DND-41 (cell line): ENCODE results near the gene FAM32A.

Source experiments
- ATAC-seq: fragments of 200-7000 bp; cut with Tn5 transposase; 3 replicates; pipeline ENCODE4 v1.9.1; 2021; ENCODE audit warnings: low read depth; ENCODE audit not compliant: insufficient read depth
- DNase-seq: peaks from one replicate; pipeline ENCODE4 v3.0.0-alpha.2; 2020
- H2AFZ ChIP-seq: 2 replicates; pipeline ENCODE4 v1.6.0; 2012; ENCODE audit warnings: low read depth, low read length
- H3K27ac ChIP-seq: 2 replicates; pipeline ENCODE4 v1.5.1; 2012; ENCODE audit warnings: low read length, inconsistent platforms
- H3K27me3 ChIP-seq: fragments of 200-600 bp; sonication (generic); 2 replicates; pipeline ENCODE4 v1.6.0; 2012; ENCODE audit warnings: low read length, mild to moderate bottlenecking, inconsistent platforms; ENCODE audit not compliant: insufficient read depth, poor library complexity
- H3K36me3 ChIP-seq: 2 replicates; pipeline ENCODE4 v1.5.1; 2012; ENCODE audit warnings: low read length, inconsistent platforms; ENCODE audit not compliant: insufficient read depth
- H3K4me1 ChIP-seq: 2 replicates; pipeline ENCODE4 v1.5.1; 2012; ENCODE audit warnings: mild to moderate bottlenecking, low read length; ENCODE audit not compliant: insufficient read depth
- H3K4me2 ChIP-seq: 2 replicates; pipeline ENCODE4 v1.6.0; 2012; ENCODE audit warnings: mild to moderate bottlenecking, moderate library complexity, low read length, inconsistent platforms; ENCODE audit not compliant: insufficient read depth
- H3K4me3 ChIP-seq, 2 experiments: fragments of 200-600 bp in 1 of 2; shearing (Covaris generic) in 1 of 2; 2 replicates each; pipeline ENCODE4 v1.5.1; 2012 to 2016; ENCODE audit warnings: inconsistent platforms in 2 of 2, low read length in 2 of 2, mild to moderate bottlenecking in 2 of 2, low read depth in 1 of 2, moderate library complexity in 1 of 2
- H3K79me2 ChIP-seq: 2 replicates; pipeline ENCODE4 v1.6.0; 2012; ENCODE audit warnings: low read length, inconsistent platforms; ENCODE audit not compliant: insufficient read depth
- H3K9ac ChIP-seq: 2 replicates; pipeline ENCODE4 v1.6.0; 2012; ENCODE audit warnings: low read depth, mild to moderate bottlenecking, inconsistent platforms, low read length, moderate library complexity
- H3K9me3 ChIP-seq: 2 replicates; pipeline ENCODE4 v1.5.1; 2012; ENCODE audit warnings: low read length, moderate library complexity, mild to moderate bottlenecking, inconsistent platforms; ENCODE audit not compliant: insufficient read depth, severe bottlenecking
- H4K20me1 ChIP-seq: 2 replicates; pipeline ENCODE4 v1.6.0; 2012; ENCODE audit warnings: low read length; ENCODE audit not compliant: insufficient read depth
- CTCF ChIP-seq: IDR thresholded peaks from 2 replicates; pipeline ENCODE4 v1.5.1; 2012; ENCODE audit warnings: borderline replicate concordance, low read length, moderate library complexity, mild to moderate bottlenecking; ENCODE audit not compliant: poor library complexity, severe bottlenecking; ENCODE audit errors: extremely low read depth
- EZH2 ChIP-seq: IDR thresholded peaks from 3 replicates; pipeline ENCODE4 v1.6.1; 2012; ENCODE audit warnings: borderline replicate concordance, low read depth, mild to moderate bottlenecking, moderate library complexity, low read length, inconsistent platforms; ENCODE audit not compliant: severe bottlenecking

Gene FAM32A

GRCh38 chr19:16184665-16185122 lies 516 bp upstream of the FAM32A start:
- peak overlapping the region; percentile 75 for H3K27ac ChIP-seq
- H3K79me2 ChIP-seq: peaks cover 36% of the 10 kb centered on the region
- H3K4me3 ChIP-seq: peak overlapping the region; percentile 12 to 87; a peak in 3 of 4 replicates
- H3K9ac ChIP-seq: peak overlapping the region; percentile 49
- peaks cover 20% of the 10 kb centered on the region for H4K20me1 ChIP-seq
- peak overlapping the region; percentile 84 for H2AFZ ChIP-seq
- H3K4me2 ChIP-seq: peak overlapping the region; percentile 97
- DNase-seq (no peak), ATAC-seq (no peak)
- H3K4me1 ChIP-seq: peaks cover 37% of the 10 kb centered on the region
- H3K36me3 ChIP-seq: peaks cover 29% of the 10 kb centered on the region
- no peaks in the 10 kb centered on the region for H3K27me3 ChIP-seq
- H3K9me3 ChIP-seq: no peaks in the 10 kb centered on the region
- no peak for TF ChIP-seq EZH2
- TF ChIP-seq CTCF: no peak

- Histone ChIP-seq H3K4me3 (peak overlapping the region; percentile 82 to 87), H3K27ac (peak overlapping the region; percentile 84), H3K79me2 (peaks cover 36% of the 10 kb centered on the region), H4K20me1 (peaks cover 27% of the 10 kb centered on the region), H3K4me2 (peak overlapping the region; percentile 97), H3K4me1 (peaks cover 37% of the 10 kb centered on the region), H2AFZ (peak overlapping the region; percentile 91), H3K9ac (peak overlapping the region; percentile 87), H3K9me3 (no peaks in the 10 kb centered on the region), H3K36me3 (peaks cover 40% of the 10 kb centered on the region), H3K27me3 (no peaks in the 10 kb centered on the region)
- TF ChIP-seq CTCF: peak; percentile 67
- no peak for TF ChIP-seq EZH2
- DNase-seq (peak; percentile 54), ATAC-seq (peak; percentile 41; the same call in 2 of the 3 replicates)
These were observed 536 bp downstream of the FAM32A start for GRCh38 chr19:16185768-16186123.

GRCh38 chr19:16188521-16188920 lies 3.3 kb downstream of the FAM32A start:
- H3K9ac ChIP-seq: no peak overlapping the region
- no peak for ATAC-seq
- no peaks in the 10 kb centered on the region for H3K9me3 ChIP-seq

More at GRCh38 chr19:16188521-16188920, 3.3 kb downstream of the FAM32A start:
- H3K4me2 ChIP-seq: peak overlapping the region; percentile 12; the same call in 1 of the 2 replicates
- H3K36me3 ChIP-seq: peaks cover 60% of the 10 kb centered on the region
- H3K4me1 ChIP-seq: peaks cover 31% of the 10 kb centered on the region
- H3K4me3 ChIP-seq: no peak overlapping the region
- H4K20me1 ChIP-seq: peaks cover 27% of the 10 kb centered on the region
- H3K27ac ChIP-seq: no peak overlapping the region
- no peaks in the 10 kb centered on the region for H3K27me3 ChIP-seq
- no peak overlapping the region for H2AFZ ChIP-seq
- H3K79me2 ChIP-seq: peaks cover 36% of the 10 kb centered on the region
- TF ChIP-seq EZH2 (no peak), CTCF (no peak)
- no peak for DNase-seq
